SK-N-SH treated with all-trans-retinoic acid at 6 μM for 48 hours (cell line): Measurements from ENCODE around the gene BCL2L13.

Experiments used
- ESRRG ChIP-seq: fragments of 250-450 bp; sonication (Bioruptor Pico); IDR thresholded peaks from 2 replicates; pipeline ENCODE4 v1.6.1; 2021; ENCODE audit warnings: mild to moderate bottlenecking
- POU6F1 ChIP-seq: fragments of 250-450 bp; sonication (Bioruptor Pico); IDR thresholded peaks from 2 replicates; pipeline ENCODE4 v1.8.0; 2021; ENCODE audit warnings: low read depth, mild to moderate bottlenecking, moderate library complexity, borderline replicate concordance
- PPARA ChIP-seq: fragments of 250-450 bp; sonication (Bioruptor Pico); IDR thresholded peaks from 2 replicates; pipeline ENCODE4 v1.5.0; 2020; ENCODE audit warnings: mild to moderate bottlenecking, borderline replicate concordance
- ZC3H10 ChIP-seq: fragments of 250-450 bp; sonication (Bioruptor Pico); IDR thresholded peaks from 2 replicates; pipeline ENCODE4 v1.5.1; 2021; ENCODE audit warnings: mild to moderate bottlenecking, moderate library complexity
- ZNF565 ChIP-seq: fragments of 450-650 bp; formaldehyde crosslinking; conservative IDR thresholded peaks from 2 replicates; pipeline ENCODE4 v1.5.0; 2020; ENCODE audit warnings: low read depth, mild to moderate bottlenecking, moderate library complexity
- ZNF8 ChIP-seq: fragments of 450-650 bp; formaldehyde crosslinking; IDR thresholded peaks from 2 replicates; pipeline ENCODE4 v1.5.0; 2020; ENCODE audit warnings: mild to moderate bottlenecking, moderate library complexity
- TF ChIP-seq, protein P1 (sequence below): fragments of 250-450 bp; sonication (Bioruptor Pico); IDR thresholded peaks from 2 replicates; pipeline ENCODE4 v1.8.0; 2020; ENCODE audit warnings: mild to moderate bottlenecking, moderate library complexity, borderline replicate concordance
- TF ChIP-seq, protein P2 (sequence below): fragments of 250-450 bp; sonication (Bioruptor Pico); IDR thresholded peaks from 2 replicates; pipeline ENCODE4 v1.5.1; 2020; ENCODE audit warnings: low read depth, mild to moderate bottlenecking, moderate library complexity
- TF ChIP-seq, protein P3 (sequence below): fragments of 250-450 bp; sonication (Bioruptor Pico); IDR thresholded peaks from 2 replicates; pipeline ENCODE4 v1.5.0; 2020; ENCODE audit warnings: mild to moderate bottlenecking, moderate library complexity

GRCh38 chr22:17748555-17749353 is 110.2 kb downstream of the BCL2L13 start:
- TF ChIP-seq, protein P1, sequence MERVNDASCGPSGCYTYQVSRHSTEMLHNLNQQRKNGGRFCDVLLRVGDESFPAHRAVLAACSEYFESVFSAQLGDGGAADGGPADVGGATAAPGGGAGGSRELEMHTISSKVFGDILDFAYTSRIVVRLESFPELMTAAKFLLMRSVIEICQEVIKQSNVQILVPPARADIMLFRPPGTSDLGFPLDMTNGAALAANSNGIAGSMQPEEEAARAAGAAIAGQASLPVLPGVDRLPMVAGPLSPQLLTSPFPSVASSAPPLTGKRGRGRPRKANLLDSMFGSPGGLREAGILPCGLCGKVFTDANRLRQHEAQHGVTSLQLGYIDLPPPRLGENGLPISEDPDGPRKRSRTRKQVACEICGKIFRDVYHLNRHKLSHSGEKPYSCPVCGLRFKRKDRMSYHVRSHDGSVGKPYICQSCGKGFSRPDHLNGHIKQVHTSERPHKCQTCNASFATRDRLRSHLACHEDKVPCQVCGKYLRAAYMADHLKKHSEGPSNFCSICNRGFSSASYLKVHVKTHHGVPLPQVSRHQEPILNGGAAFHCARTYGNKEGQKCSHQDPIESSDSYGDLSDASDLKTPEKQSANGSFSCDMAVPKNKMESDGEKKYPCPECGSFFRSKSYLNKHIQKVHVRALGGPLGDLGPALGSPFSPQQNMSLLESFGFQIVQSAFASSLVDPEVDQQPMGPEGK (CRISPR knock-in tag), result no peak
- TF ChIP-seq, protein P2, sequence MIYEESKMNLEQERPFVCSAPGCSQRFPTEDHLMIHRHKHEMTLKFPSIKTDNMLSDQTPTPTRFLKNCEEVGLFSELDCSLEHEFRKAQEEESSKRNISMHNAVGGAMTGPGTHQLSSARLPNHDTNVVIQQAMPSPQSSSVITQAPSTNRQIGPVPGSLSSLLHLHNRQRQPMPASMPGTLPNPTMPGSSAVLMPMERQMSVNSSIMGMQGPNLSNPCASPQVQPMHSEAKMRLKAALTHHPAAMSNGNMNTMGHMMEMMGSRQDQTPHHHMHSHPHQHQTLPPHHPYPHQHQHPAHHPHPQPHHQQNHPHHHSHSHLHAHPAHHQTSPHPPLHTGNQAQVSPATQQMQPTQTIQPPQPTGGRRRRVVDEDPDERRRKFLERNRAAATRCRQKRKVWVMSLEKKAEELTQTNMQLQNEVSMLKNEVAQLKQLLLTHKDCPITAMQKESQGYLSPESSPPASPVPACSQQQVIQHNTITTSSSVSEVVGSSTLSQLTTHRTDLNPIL (CRISPR knock-in tag), result no peak
- no peak for TF ChIP-seq ZC3H10 (CRISPR knock-in tag)
- no peak for TF ChIP-seq ZNF565
- no peak for TF ChIP-seq ZNF8 (CRISPR knock-in tag)
- TF ChIP-seq, protein P3, sequence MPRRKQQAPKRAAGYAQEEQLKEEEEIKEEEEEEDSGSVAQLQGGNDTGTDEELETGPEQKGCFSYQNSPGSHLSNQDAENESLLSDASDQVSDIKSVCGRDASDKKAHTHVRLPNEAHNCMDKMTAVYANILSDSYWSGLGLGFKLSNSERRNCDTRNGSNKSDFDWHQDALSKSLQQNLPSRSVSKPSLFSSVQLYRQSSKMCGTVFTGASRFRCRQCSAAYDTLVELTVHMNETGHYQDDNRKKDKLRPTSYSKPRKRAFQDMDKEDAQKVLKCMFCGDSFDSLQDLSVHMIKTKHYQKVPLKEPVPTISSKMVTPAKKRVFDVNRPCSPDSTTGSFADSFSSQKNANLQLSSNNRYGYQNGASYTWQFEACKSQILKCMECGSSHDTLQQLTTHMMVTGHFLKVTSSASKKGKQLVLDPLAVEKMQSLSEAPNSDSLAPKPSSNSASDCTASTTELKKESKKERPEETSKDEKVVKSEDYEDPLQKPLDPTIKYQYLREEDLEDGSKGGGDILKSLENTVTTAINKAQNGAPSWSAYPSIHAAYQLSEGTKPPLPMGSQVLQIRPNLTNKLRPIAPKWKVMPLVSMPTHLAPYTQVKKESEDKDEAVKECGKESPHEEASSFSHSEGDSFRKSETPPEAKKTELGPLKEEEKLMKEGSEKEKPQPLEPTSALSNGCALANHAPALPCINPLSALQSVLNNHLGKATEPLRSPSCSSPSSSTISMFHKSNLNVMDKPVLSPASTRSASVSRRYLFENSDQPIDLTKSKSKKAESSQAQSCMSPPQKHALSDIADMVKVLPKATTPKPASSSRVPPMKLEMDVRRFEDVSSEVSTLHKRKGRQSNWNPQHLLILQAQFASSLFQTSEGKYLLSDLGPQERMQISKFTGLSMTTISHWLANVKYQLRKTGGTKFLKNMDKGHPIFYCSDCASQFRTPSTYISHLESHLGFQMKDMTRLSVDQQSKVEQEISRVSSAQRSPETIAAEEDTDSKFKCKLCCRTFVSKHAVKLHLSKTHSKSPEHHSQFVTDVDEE, result no peak
- no peak for TF ChIP-seq POU6F1 (CRISPR knock-in tag)
- no peak for TF ChIP-seq ESRRG (CRISPR knock-in tag)
- TF ChIP-seq PPARA (CRISPR knock-in tag), result no peak
